H9 (cell line): ENCODE data around the gene ZNF627. TPM values are rescaled to one million over a fixed set of nuclear protein-coding genes. Genes with fewer than 3 reads are reported as not detected.

Experiments
- DNase-seq: peaks from one replicate; pipeline ENCODE4 v3.0.0-alpha.2; 2017
- H2AFZ ChIP-seq: one replicate; pipeline ENCODE4 v1.6.1; 2013; ENCODE audit warnings: mild to moderate bottlenecking, low read length, control low read depth, moderate library complexity
- H2AK5ac ChIP-seq: 2 replicates; pipeline ENCODE4 v1.6.1; 2013; ENCODE audit warnings: low read length, control low read depth, mixed read lengths; ENCODE audit not compliant: insufficient read length
- H2BK120ac ChIP-seq: one replicate; pipeline ENCODE4 v1.6.1; 2013; ENCODE audit warnings: low read depth, mild to moderate bottlenecking, low read length, control low read depth, inconsistent platforms; ENCODE audit not compliant: poor library complexity, severe bottlenecking
- H2BK12ac ChIP-seq: 2 replicates; pipeline ENCODE4 v1.6.1; 2013; ENCODE audit warnings: low read length, control low read depth, mixed read lengths, low read depth; ENCODE audit not compliant: insufficient read length
- H2BK15ac ChIP-seq: 2 replicates; pipeline ENCODE4 v1.6.1; 2013; ENCODE audit warnings: low read depth, low read length, control low read depth
- H2BK20ac ChIP-seq: one replicate; pipeline ENCODE4 v1.6.1; 2013; ENCODE audit warnings: low read depth, mild to moderate bottlenecking, low read length, control low read depth, inconsistent platforms; ENCODE audit not compliant: poor library complexity, severe bottlenecking
- H2BK5ac ChIP-seq: 2 replicates; pipeline ENCODE4 v1.6.1; 2013; ENCODE audit warnings: low read length, control low read depth, mixed read lengths; ENCODE audit not compliant: insufficient read length
- H3K14ac ChIP-seq: 2 replicates; pipeline ENCODE4 v1.6.1; 2013; ENCODE audit warnings: low read length, control low read depth; ENCODE audit not compliant: insufficient read depth
- H3K18ac ChIP-seq: 2 replicates; pipeline ENCODE4 v1.6.1; 2013; ENCODE audit warnings: low read depth, mild to moderate bottlenecking, mixed read lengths, low read length, control low read depth; ENCODE audit not compliant: insufficient read length
- H3K23ac ChIP-seq: 2 replicates; pipeline ENCODE4 v1.6.1; 2013; ENCODE audit warnings: low read length, control low read depth, mixed read lengths, low read depth; ENCODE audit not compliant: insufficient read length
- H3K23me2 ChIP-seq: 2 replicates; pipeline ENCODE4 v1.6.1; 2013; ENCODE audit warnings: low read depth, mild to moderate bottlenecking, mixed read lengths, low read length, control low read depth; ENCODE audit not compliant: insufficient read length, poor library complexity, severe bottlenecking
- H3K27ac ChIP-seq: 2 replicates; pipeline ENCODE4 v1.5.1; 2013; ENCODE audit warnings: low read length, control low read depth, mixed read lengths, low read depth; ENCODE audit not compliant: insufficient read length
- H3K27me3 ChIP-seq: 2 replicates; pipeline ENCODE4 v1.6.1; 2013; ENCODE audit warnings: low read length, control low read depth, inconsistent platforms; ENCODE audit not compliant: insufficient read depth
- H3K4ac ChIP-seq: 2 replicates; pipeline ENCODE4 v1.6.1; 2013; ENCODE audit warnings: low read depth, mild to moderate bottlenecking, control low read depth, inconsistent platforms, low read length, moderate library complexity
- H3K4me1 ChIP-seq: 2 replicates; pipeline ENCODE4 v1.6.1; 2013; ENCODE audit warnings: low read length, control low read depth, inconsistent platforms; ENCODE audit not compliant: insufficient read depth
- H3K4me2 ChIP-seq: 2 replicates; pipeline ENCODE4 v1.6.1; 2013; ENCODE audit warnings: low read length, control low read depth, mixed read lengths; ENCODE audit not compliant: insufficient read length, insufficient read depth
- H3K56ac ChIP-seq: 2 replicates; pipeline ENCODE4 v1.6.1; 2013; ENCODE audit warnings: low read depth, mild to moderate bottlenecking, mixed read lengths, low read length, control low read depth; ENCODE audit not compliant: insufficient read length
- H3K79me1 ChIP-seq: 2 replicates; pipeline ENCODE4 v1.6.1; 2013; ENCODE audit warnings: low read depth, mild to moderate bottlenecking, moderate library complexity, low read length, control low read depth, inconsistent platforms; ENCODE audit not compliant: insufficient read depth, poor library complexity, severe bottlenecking
- H3K79me2 ChIP-seq: 2 replicates; pipeline ENCODE4 v1.6.1; 2013; ENCODE audit warnings: low read length, control low read depth, inconsistent platforms; ENCODE audit not compliant: insufficient read depth
- H3K9ac ChIP-seq: 2 replicates; pipeline ENCODE4 v1.6.1; 2013; ENCODE audit warnings: low read length, control low read depth, mixed read lengths; ENCODE audit not compliant: insufficient read length; ENCODE audit errors: extremely low read depth
- H3K9me3 ChIP-seq: one replicate; pipeline ENCODE4 v1.6.1; 2013; ENCODE audit warnings: low read depth, low read length, inconsistent platforms; ENCODE audit not compliant: control insufficient read depth
- H3T11ph ChIP-seq: one replicate; pipeline ENCODE4 v1.6.1; 2013; ENCODE audit warnings: mild to moderate bottlenecking, low read length, control low read depth, inconsistent platforms
- H4K20me1 ChIP-seq: one replicate; pipeline ENCODE4 v1.6.1; 2013; ENCODE audit not compliant: control insufficient read depth, insufficient read length, insufficient read depth
- H4K5ac ChIP-seq: 2 replicates; pipeline ENCODE4 v1.6.1; 2013; ENCODE audit warnings: low read depth, mild to moderate bottlenecking, mixed read lengths, low read length, control low read depth; ENCODE audit not compliant: insufficient read length
- H4K8ac ChIP-seq: replicated peaks from 2 replicates; pipeline ENCODE4 v1.6.1; 2013; ENCODE audit warnings: low read length, control low read depth, mixed read lengths, low read depth; ENCODE audit not compliant: insufficient read length
- H4K91ac ChIP-seq: 2 replicates; pipeline ENCODE4 v1.6.1; 2013; ENCODE audit warnings: low read depth, mild to moderate bottlenecking, moderate library complexity, mixed read lengths, low read length, control low read depth; ENCODE audit not compliant: insufficient read length
- H3K27ac Mint-ChIP-seq, 3 experiments: 2 replicates in 2 of 3; 3 replicates in 1 of 3; pipeline ENCODE4 v1.8.0; 2020 to 2021; ENCODE audit warnings: mixed read lengths in 3 of 3, mild to moderate bottlenecking in 1 of 3, moderate library complexity in 1 of 3
- H3K27me3 Mint-ChIP-seq: 2 replicates; pipeline ENCODE4 v1.8.0; 2021; ENCODE audit warnings: low read depth, mild to moderate bottlenecking, moderate library complexity, mixed read lengths
- H3K36me3 Mint-ChIP-seq, 3 experiments: 2 replicates in 2 of 3; 3 replicates in 1 of 3; pipeline ENCODE4 v1.8.0; 2020 to 2021; ENCODE audit warnings: low read depth in 3 of 3, mixed read lengths in 3 of 3; ENCODE audit not compliant: insufficient read depth in 1 of 3
- H3K4me1 Mint-ChIP-seq, 2 experiments: 2 replicates each; pipeline ENCODE4 v1.8.0; 2020; ENCODE audit warnings: mixed read lengths in 2 of 2
- H3K4me3 Mint-ChIP-seq, 2 experiments: 2 replicates in 1 of 2; 3 replicates in 1 of 2; pipeline ENCODE4 v1.8.0; 2020 to 2021; ENCODE audit warnings: mild to moderate bottlenecking in 2 of 2, mixed read lengths in 2 of 2, moderate library complexity in 1 of 2
- H3K9me3 Mint-ChIP-seq, 2 experiments: 2 replicates in 1 of 2; 3 replicates in 1 of 2; pipeline ENCODE4 v1.8.0; 2020; ENCODE audit warnings: mild to moderate bottlenecking in 2 of 2, mixed read lengths in 2 of 2, moderate library complexity in 1 of 2
- total RNA-seq: library from RNA; stranded (reverse); gene quantifications from 2 replicates; pipeline ENCODE4 v1.2.1, GENCODE V29; 2021
- TF ChIP-seq, protein P1 (sequence below): fragments of 200-600 bp; sonication (generic); conservative IDR thresholded peaks from 3 replicates; pipeline ENCODE4 v1.8.0; 2021; ENCODE audit warnings: antibody characterized with exemption, mild to moderate bottlenecking

The ZNF627 gene
- total RNA-seq, 1 experiment from 2014 or later = 12.8 TPM

DNA sequence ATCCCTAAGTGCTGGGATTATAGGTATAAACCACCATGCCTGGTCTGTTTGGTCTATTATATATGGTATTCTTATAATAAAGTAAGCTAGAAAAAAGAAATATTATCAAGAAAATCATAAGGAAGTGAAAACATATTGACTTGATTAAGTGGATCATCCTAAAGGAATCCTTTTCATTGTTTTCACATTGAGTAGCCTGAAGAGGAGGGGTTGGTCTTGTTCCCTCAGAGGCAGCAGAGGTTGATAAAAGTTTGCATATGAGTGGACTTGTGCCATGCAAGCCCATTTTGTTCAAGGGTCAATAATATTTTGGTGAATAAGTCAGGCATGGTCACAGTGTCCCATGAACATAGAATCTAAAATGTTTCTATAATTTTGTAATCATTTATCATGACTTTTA is 52.7 kb downstream of the ZNF627 start:
- Histone ChIP-seq H2BK20ac (no peak overlapping the region), H3K23ac (no peak overlapping the region), H3K79me2 (no peaks in the 10 kb centered on the region), H3T11ph (no peak overlapping the region), H3K27me3 (no peaks in the 10 kb centered on the region), H3K14ac (no peak overlapping the region), H2AK5ac (no peak overlapping the region), H4K20me1 (no peaks in the 10 kb centered on the region), H4K8ac (no peak overlapping the region), H2BK12ac (no peak overlapping the region), H2BK5ac (no peak overlapping the region), H2AFZ (no peak overlapping the region), H2BK120ac (no peak overlapping the region), H3K18ac (no peak overlapping the region), H4K5ac (no peak overlapping the region), H3K23me2 (no peaks in the 10 kb centered on the region), H3K27ac (no peak overlapping the region), H3K4me2 (no peak overlapping the region), H3K9ac (no peak overlapping the region), H3K56ac (no peak overlapping the region), H2BK15ac (no peak overlapping the region), H3K4ac (no peak overlapping the region), H3K4me1 (no peaks in the 10 kb centered on the region), H4K91ac (no peak overlapping the region), H3K9me3 (peaks cover 29% of the 10 kb centered on the region), H3K79me1 (no peaks in the 10 kb centered on the region)
- Mint-ChIP-seq H3K4me1 (no peaks in the 10 kb centered on the region), H3K36me3 (peaks cover 61 to 65% (median 65%) of the 10 kb centered on the region in 3 experiments), H3K27ac (no peak overlapping the region), H3K4me3 (no peak overlapping the region), H3K9me3 (peaks cover 33 to 48% of the 10 kb centered on the region in 2 experiments), H3K27me3 (no peaks in the 10 kb centered on the region)
- TF ChIP-seq, protein P1, sequence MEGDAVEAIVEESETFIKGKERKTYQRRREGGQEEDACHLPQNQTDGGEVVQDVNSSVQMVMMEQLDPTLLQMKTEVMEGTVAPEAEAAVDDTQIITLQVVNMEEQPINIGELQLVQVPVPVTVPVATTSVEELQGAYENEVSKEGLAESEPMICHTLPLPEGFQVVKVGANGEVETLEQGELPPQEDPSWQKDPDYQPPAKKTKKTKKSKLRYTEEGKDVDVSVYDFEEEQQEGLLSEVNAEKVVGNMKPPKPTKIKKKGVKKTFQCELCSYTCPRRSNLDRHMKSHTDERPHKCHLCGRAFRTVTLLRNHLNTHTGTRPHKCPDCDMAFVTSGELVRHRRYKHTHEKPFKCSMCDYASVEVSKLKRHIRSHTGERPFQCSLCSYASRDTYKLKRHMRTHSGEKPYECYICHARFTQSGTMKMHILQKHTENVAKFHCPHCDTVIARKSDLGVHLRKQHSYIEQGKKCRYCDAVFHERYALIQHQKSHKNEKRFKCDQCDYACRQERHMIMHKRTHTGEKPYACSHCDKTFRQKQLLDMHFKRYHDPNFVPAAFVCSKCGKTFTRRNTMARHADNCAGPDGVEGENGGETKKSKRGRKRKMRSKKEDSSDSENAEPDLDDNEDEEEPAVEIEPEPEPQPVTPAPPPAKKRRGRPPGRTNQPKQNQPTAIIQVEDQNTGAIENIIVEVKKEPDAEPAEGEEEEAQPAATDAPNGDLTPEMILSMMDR = no peak
- no peak for DNase-seq
